Measurements from ENCODE around the gene FAM13A.

The FAM13A gene

DNA sequence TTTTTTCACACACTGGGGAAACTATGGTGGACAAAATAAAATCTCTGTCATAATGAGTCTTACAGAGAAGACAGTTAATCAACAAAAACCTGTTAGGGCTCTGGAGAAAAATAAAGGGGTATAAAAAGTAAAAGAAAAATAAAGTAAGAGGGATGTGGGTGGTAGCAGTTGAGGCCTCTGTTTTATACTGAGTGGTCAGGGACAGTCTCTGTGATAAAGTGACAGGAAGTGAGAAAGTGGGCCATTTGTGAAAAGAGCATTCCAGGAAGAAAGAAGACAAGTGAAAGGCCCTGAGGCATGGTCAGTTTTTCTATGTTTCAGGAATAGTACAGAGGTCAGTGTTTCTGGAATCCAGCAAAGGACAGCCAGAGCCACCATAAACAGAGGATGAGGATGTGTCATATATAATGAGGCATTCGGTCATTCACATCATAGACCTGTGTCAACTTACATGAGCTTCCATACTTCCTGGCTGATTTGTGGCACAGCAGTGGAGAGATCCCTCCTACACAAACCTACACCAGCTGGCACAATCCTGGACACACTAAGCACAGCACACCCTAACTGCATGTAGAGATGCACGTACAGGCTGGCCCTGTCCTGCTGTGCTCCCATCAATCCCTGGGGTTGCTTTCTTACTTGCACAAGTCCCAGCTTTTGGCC, 295.0 kb downstream of the FAM13A start:
- DNase-seq (ENCODE audit: low read depth) = no peak
- no peak overlapping the region for H3K4me3 ChIP-seq (replicated peaks; ENCODE audit: low read depth, low read length)
- no peak for TF ChIP-seq CTCF (IDR thresholded peaks at IDR 0.05; ENCODE audit: low read length, missing control alignments)

GRCh38 chr4:88761342-88761741, 295.6 kb downstream of the FAM13A start:
- no peak overlapping the region for H3K4me3 ChIP-seq (replicated peaks; ENCODE audit: low read depth, low read length)
- no peak for DNase-seq (ENCODE audit: low read depth)
- TF ChIP-seq CTCF (IDR thresholded peaks at IDR 0.05; ENCODE audit: low read length, missing control alignments) = no peak

GRCh38 chr4:88759895-88760290, 297.1 kb downstream of the FAM13A start:
- TF ChIP-seq CTCF (IDR thresholded peaks at IDR 0.05; ENCODE audit: low read length, missing control alignments) = no peak
- no peak overlapping the region for H3K4me3 ChIP-seq (replicated peaks; ENCODE audit: low read depth, low read length)
- DNase-seq (ENCODE audit: low read depth) = no peak

DNA sequence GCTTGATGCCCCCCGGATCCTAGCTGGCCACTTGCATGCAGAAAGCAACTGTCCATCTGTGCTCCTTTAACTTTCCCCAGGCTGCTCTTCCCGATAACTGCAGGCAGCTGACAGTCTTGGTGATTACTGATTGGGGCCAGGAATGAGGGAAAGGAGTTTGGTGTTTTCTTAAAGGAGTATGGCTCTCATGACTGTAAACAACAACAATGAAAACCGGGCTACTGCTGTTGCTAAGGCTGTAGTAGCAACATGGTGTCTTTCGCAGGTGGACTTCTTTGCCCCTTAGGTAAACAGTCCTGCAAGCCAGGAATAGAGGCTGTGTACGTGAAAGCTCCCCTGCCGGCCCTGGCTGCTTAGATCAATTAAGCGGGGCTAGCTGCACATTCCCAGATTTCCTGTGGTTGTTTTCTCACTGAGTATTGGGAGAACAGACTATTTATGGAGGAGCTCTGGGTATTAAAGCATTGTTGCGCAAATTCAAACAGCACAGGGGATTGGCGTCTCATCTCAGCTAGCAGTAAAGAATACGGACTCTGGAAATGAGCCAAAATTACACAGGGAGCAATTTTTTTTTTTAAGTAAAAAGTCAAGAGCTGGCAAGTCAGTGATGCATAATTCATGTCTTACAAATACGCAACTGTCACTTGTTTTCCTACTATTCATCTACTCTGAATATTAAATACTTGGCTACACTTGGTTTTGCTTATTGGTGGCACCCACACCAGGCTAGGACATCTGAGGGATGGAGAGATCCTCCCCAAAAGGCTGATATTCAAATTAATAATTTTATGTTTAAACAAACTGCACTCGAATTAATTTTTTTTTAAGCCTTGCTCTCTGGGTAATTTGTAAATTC, 297.7 kb downstream of the FAM13A start:
- no peak overlapping the region for H3K4me3 ChIP-seq (replicated peaks; ENCODE audit: low read depth, low read length)
- DNase-seq (ENCODE audit: low read depth) = peak; percentile 81
- TF ChIP-seq CTCF (IDR thresholded peaks at IDR 0.05; ENCODE audit: low read length, missing control alignments) = no peak

DNA sequence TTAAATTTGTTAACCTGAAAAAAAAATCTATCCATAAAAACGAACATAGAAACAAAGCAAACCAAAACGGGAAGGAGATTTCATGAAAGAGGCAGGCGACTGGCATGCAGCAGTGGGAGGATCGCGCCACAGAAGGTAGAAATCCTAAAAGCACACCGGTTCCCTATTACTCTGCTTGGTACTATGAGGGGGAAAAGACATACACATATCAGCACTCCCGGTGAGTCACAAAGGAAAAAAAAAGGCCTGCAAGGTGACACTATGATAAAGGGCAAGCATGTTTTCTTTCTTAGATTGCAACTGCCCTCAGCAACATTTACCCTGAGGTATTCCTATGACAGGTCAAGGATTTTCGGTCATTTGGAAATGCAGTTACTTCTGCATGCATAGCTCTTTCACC, 298.7 kb downstream of the FAM13A start:
- H3K4me3 ChIP-seq (replicated peaks; ENCODE audit: low read depth, low read length) = no peak overlapping the region
- no peak for DNase-seq (ENCODE audit: low read depth)
- TF ChIP-seq CTCF (IDR thresholded peaks at IDR 0.05; ENCODE audit: low read length, missing control alignments) = no peak

- no peak for TF ChIP-seq CTCF (IDR thresholded peaks at IDR 0.05; ENCODE audit: low read length, missing control alignments)
- no peak for DNase-seq (ENCODE audit: low read depth)
- no peak overlapping the region for H3K4me3 ChIP-seq (replicated peaks; ENCODE audit: low read depth, low read length)
These were observed 299.2 kb downstream of the FAM13A start for GRCh38 chr4:88757776-88758175.

All from fibroblast of pulmonary artery (primary cell).